Measurements from ENCODE around the gene PSMA5.
"Not testable (repeated sequence)": the region's sequence is repeated elsewhere in the genome, so short reads cannot be mapped to it uniquely, and the experiment has no call there.

The PSMA5 gene

GRCh38 chr1:109392037-109392787, 34.0 kb downstream of the PSMA5 start:
- no peak for DNase-seq (ENCODE audit: low spot score)

GRCh38 chr1:109391626-109392025, 34.6 kb downstream of the PSMA5 start:
- no peak for DNase-seq (ENCODE audit: low spot score)

- DNase-seq (ENCODE audit: low spot score), result no peak
Measured at GRCh38 chr1:109391157-109391556, 35.1 kb downstream of the PSMA5 start.

GRCh38 chr1:109389638-109390341, 36.5 kb downstream of the PSMA5 start:
- no peak for DNase-seq (ENCODE audit: low spot score)

DNA sequence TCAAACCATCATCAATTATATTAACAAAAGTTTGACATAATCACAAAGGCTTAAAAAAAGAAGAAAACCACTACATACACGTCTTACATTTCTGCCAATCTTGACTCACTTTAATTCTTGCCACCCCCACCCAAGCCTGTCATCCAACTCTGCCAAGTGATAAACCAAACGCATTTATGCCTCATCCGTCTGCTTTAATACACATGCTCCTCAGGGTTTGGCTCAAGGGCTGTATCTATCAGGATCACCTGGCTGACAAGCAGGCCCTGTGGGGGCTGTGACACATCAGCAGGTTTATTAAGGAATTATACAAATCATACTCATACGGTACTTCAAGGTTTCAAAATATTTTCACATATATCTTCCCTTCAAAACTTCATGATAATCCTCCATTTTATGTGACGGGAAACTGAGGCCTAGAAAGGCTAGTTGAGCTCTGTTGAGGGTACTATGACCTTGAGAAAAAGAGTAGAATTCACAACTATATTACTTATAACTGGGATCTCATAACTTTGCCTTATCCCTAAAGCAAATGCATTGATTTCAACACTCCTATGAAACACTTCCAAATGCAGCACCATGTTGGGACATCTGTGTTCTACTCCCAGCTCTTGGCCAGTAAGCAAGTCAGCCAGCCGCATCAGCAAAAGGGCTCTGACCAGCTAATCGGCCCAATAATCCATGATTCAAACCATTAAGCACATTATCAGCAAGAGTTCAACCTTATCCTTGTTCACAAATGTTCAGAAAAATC, 37.2 kb downstream of the PSMA5 start:
- no peak for DNase-seq (ENCODE audit: low spot score)

GRCh38 chr1:109388208-109388711, 38.0 kb downstream of the PSMA5 start:
- DNase-seq (ENCODE audit: low spot score), result no peak

DNA sequence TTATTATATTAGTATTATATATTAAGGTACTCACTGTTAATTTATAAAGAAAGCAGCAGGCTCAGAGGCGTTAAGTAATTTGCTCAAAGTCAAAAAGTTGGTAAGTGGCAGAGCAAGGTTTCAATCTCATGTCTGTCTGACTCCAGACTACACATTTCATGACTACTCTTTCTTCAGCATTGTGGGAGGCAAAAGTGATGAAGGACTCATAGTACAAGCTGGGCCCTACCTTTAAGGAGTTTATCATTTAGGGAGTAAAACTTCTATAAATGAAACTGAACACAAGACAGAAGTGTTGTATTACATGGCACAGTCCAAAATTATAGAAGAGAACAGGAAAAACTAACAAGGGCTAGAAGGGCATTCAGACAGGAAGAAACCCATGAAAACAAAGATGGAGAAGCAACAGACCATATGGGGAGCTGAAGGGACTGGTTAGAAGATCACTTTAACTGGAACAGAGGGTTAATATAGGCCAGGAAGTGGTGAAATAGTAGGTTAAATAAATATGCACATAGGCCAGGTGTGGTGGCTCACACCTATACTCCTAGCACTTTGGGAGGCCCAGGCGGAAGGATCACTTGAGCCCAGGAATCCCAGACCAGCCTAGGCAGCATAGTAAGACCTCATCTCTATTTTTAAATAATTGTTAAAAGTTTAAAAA, 40.1 kb downstream of the PSMA5 start:
- no peak for DNase-seq (ENCODE audit: low spot score)

- DNase-seq (ENCODE audit: low spot score), result no peak
Measured at GRCh38 chr1:109385417-109385816, 40.8 kb downstream of the PSMA5 start.

DNA sequence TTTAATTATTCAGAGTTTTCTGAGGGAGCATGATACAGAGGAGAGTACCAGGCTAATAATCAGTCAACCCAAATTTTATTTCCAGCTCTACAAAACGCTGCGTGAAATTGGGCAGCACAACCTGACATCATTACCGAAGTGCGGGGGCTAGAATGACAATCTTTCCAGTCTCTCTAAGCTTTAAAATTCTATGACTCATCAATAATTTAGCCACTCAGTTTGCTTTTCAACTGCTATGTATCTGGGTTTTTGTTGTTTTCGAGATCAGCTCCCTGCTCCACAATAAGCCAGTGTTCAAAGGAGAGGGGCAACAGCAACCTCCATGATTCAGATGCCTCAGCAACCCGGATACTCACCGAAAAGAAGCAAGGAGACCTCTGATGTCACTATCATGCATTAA, 42.4 kb downstream of the PSMA5 start:
- DNase-seq (ENCODE audit: low spot score), result no peak

GRCh38 chr1:109383087-109383779, 43.0 kb downstream of the PSMA5 start:
- no peak for DNase-seq (ENCODE audit: low spot score)

GRCh38 chr1:109381573-109381972, 44.7 kb downstream of the PSMA5 start:
- DNase-seq (ENCODE audit: low spot score), result no peak

GRCh38 chr1:109379907-109380306, 46.3 kb downstream of the PSMA5 start:
- no peak for DNase-seq (ENCODE audit: low spot score)

DNA sequence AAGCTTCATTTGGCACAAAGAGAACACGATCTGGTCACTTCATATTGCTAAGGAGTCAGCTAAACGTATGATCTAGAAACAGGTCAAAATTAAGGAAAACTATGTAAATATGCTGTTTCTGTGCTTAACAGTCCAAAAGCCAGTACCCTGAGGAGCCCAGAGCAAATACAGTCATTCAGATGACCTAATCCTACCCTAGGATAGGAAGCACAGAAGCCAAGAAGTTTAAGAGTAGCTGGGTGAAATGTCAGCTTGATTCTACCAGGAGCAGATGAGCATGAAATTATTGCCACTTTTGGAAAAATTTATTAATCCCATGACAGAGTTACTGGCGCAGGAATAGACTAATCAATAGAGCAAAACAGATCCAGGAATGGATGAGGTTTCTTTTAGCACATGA, 46.8 kb downstream of the PSMA5 start:
- DNase-seq (ENCODE audit: low spot score), result no peak

DNA sequence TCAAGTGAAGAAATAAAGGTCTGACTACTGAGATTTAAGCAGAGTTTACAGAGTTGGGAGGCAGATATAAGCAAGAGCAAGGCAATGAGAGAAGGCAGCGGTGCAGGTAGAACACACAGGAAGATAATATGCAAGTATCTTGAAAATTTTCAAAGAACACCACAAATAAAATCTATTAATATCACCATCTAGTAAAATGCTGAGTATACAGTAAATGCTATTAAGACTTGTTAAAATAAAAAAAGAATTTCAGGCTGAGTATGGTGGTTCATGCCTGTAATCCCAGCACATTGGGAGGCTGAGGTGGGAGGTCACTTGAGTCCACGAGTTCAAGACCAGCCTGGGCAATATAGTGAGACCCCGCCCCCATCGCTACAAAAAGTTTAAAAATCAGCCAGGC, 48.5 kb downstream of the PSMA5 start:
- DNase-seq (ENCODE audit: low spot score), result no peak

- not testable (repeated sequence) for DNase-seq (ENCODE audit: low spot score)
Measured at GRCh38 chr1:109373696-109374095, 52.6 kb downstream of the PSMA5 start.

DNA sequence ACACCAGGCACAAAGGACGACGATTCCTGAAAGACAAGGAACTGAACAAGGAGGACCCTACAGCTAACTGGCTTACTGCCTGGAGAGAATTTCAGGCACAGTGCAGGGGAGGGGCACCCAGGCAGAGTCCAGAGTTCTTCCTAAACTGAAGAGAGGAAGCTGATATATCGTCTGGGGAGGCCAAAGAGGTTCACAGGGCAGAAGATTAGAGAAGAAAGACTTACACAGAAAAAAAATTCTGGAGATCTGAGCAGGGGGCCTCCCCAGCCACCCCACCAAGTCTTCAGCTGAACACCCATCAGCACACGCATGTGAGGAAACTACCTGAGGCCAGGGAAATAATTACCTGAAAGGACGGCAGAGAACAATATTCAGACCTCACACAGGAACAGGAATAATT, 53.1 kb downstream of the PSMA5 start:
- DNase-seq (ENCODE audit: low spot score), result no peak

DNA sequence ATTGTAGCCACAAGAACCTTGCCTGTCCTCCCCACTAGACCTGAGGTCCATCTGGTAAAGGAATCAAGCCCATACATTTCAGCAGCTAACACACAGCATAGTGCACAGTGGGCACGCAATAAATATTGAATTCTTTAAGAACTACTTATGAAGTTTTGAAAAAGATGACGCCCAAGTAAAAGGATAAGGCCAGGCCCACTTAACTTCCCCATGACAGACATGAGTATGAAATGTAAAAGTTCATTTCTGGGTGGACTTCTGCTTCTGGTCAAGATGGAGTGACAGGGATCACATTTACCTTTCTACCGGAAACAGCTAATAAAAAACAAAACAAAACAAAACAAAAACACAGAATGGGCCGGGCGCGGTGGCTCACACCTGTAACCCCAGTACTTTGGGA, 54.0 kb downstream of the PSMA5 start:
- DNase-seq (ENCODE audit: low spot score), result no peak

DNA sequence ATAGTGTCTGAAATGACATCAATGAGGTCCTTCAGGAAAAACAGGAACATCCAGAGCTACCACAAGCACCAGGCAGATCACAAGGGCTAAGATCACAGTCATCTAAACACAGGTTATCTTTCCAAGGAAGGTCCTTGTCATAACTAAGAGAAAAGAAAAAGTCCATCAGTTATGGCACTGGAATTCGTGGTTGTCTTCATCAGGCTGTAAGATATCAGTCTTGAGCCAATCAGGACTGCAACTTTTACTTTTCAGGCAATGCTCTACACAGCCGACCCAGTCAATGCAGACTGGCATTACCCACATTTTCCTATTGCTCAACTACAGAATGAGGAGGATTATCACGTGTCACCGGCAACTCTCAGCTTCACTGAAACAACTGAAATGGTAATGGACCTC, 54.9 kb downstream of the PSMA5 start:
- DNase-seq (ENCODE audit: low spot score), result no peak

GRCh38 chr1:109370712-109371340, 55.4 kb downstream of the PSMA5 start:
- no peak for DNase-seq (ENCODE audit: low spot score)

DNA sequence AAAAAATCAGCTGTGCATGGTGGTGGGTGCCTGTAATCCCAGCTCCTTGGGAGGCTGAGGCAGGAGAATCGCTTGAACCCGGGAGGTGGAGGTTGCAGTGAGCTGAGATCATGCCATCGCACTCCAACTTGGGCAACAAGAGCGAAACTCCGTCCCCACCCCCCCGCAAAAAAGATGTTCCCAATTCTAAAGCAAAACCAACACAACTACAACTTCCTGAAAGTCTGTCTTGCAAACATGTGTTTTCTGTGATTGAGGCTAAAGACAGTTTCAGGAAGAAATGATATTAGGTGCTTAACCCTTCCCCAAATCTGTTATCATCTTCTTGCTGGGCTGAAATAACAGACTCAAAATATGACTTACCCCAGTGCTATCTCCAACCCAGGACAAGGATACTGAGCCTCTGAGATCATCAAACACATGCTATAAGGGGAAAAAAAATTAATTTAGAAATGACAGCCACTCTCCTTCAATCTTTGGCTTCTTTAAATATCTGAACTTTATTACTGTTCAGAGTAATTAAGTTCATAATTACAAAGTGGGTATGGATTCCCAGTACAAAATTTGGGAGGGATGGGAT, 57.0 kb downstream of the PSMA5 start:
- DNase-seq (ENCODE audit: low spot score), result no peak

DNA sequence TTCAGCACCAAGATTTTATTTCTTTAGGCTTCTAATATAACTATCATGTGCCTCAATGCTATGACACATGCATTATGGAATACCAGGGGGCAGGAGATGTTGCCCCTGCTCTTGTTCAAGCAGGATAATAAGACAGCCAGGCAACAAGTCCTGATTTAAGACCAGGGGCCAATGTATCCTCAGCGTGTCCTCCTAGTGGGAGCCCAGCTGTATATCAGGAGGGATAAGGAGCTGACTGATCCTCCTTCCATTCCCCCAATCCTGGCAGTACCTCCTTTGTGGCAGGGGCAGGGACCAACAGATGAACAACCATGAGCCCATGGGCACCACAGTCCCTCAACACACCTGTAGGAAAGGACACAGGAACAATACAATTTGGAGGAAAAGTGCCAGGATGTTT, 57.8 kb downstream of the PSMA5 start:
- DNase-seq (ENCODE audit: low spot score), result no peak
